ENCODE data around the gene RAMP3.

- no peak for TF ChIP-seq EZH2 (IDR thresholded peaks at IDR 0.05)
- no peak for TF ChIP-seq POLR2AphosphoS5 (IDR thresholded peaks at IDR 0.05; ENCODE audit: borderline replicate concordance, low read depth, low read length)
- no peak for TF ChIP-seq FOXP2 (optimal IDR thresholded peaks at IDR 0.05; ENCODE audit: control extremely low read depth, extremely low read length, insufficient read depth)
These were observed 72.5 kb downstream of the RAMP3 start for GRCh38 chr7:45230083-45230482.

Data from SK-N-MC (cell line).